ENCODE results near the gene ITLN1.

Gene ITLN1

DNA sequence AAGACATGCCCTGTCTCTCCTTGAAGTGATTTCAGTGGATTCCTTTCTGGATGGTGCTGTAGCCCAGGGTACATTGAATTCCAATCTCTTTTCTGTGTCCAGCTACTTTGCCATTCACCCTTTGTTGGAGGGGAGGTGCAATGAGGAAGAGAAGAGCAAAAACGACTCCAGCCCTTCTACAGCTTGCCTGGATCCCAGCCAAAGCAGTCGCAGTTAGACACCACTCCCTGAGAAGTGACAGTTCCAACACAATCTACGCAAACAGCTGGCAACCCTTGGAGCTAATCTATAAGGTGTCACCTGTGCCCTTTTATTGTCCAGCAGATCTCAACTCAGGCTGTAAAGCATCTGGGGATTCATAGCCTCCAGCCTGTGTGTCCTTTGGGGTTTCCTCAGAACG, 26.9 kb downstream of the ITLN1 start:
- no peak for DNase-seq (ENCODE audit: low spot score)

DNA sequence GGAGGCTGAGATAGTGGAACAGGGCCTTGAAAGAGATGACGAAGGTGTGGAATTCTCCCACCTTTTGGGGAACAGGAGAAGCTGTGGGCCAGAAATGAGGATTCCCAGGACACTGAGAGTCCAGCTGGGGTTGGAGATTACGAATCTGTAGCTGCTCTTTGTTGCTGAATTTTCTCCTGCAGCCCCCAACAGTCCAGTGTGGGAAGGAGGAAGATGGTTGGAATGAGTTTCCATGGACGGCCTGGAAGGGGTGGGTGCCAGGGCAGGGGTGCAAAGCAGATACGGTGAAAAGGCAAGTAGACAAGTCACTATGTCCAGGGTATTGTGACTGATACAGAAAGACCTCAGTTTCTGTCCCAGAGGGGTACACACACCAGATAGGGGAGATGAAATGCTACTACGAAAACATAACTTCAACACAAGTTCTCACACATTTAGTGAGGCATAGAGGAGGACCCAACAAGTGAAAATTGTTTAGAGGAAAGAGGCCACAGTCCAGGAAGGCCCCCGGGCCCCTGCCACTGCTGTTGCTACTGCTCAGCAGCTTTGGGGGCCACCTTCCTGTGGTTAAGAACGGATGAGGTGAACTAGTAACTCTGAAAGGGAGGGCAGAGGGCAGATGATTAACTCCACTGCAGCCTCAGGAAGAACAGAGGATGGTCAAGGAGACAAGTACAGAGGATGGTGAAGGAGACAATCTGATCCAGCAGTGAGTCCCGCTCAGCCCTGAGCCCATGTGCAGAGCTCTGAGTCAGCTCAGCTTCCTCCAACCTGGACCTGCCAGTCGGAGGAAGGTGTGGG, 29.6 kb downstream of the ITLN1 start:
- no peak for DNase-seq (ENCODE audit: low spot score)

DNA sequence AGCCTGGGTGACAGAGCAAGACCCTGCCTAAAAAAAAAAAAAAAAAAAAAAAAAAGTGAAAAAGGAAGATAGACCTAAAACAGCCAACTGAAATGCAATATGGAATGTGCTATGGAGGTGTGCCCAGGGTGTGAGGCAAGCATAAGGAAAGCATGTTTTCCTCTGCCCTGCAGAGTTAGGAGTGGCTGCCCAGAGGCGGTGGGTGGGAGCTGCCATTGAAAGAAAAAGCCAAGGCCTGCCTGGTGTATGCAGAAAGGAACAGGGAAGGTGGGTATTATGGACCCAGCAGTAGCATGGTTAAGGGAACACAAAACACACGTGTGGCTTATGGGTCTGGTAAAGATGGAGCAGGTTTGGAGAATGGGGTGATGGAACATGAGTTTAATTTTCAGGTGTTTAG, 31.2 kb downstream of the ITLN1 start:
- DNase-seq (ENCODE audit: low spot score), result no peak

DNA sequence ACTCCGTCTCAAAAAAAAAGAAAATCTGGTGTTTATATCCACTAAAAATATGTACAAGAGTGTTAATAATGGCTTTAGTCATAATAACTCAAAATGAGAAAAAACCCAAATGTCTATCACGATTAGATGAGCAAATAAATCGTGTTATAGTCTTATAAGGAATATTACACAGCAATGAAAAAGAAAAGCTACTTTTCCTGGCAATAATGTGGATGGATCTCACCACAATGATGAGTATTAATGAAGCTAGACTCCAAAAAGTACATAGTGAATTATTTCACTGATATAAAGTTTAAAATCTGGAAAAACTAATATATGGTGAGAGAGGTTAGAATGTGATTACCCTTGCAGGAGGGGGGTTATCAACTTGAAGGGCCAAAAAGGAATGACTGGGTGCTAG, 32.0 kb downstream of the ITLN1 start:
- DNase-seq (ENCODE audit: low spot score), result no peak

DNA sequence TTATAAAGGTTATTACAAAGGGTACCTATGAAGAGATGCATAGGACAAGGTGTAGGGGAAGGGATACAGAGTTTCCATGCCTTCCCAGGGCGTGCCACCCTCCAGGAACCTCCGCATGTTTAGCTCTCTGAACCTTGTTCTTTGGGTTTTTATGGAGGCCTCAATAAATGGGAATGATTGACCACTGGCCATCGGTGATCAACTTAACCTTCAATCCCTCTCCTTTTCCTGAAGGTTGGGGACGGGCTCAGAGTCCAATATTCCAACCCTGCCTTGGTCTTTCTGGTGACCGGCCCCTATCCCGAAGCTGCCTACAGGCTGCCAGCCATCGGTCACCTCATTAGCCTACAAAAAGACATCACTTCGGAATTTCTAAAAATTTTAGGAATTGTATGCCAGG, 34.0 kb downstream of the ITLN1 start:
- no peak for DNase-seq (ENCODE audit: low spot score)

DNA sequence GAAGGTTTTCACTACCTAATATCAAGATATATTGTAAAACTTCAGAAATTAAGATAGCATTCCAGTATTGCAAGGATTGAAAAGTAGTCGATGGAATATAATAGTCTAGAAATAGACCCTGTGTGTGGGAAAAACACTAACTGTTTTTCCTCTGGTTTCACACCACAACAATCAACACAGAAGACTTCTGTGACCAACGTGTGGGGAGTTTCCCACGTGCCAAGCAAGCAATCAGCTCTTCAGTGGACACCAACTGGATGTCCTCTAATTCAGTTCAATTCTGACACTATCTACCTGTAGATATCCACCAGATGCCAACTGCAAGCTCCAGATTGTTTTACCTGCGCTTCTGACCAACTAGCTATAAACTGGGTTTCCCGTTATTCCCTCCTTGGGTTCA, 34.4 kb downstream of the ITLN1 start:
- DNase-seq (ENCODE audit: low spot score), result no peak

DNA sequence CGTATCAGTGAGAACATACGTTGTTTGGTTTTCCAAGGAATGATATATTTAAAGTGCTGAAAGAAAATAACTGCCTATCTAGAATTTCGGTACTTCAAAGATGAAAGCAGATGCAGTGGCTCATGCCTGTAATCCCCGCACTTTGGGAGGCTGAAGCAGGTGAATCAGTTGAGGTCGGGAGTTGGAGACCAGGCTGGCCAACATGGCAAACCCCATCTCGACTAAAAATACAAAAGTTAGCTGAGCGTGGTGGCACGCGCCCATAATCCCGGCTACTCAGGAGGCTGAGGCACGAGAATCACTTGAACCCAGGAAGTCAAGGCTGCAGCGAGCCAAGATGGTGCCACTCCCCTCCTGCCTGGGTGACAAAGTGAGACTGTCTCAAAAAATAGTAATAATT, 38.7 kb downstream of the ITLN1 start:
- no peak for DNase-seq (ENCODE audit: low spot score)

DNA sequence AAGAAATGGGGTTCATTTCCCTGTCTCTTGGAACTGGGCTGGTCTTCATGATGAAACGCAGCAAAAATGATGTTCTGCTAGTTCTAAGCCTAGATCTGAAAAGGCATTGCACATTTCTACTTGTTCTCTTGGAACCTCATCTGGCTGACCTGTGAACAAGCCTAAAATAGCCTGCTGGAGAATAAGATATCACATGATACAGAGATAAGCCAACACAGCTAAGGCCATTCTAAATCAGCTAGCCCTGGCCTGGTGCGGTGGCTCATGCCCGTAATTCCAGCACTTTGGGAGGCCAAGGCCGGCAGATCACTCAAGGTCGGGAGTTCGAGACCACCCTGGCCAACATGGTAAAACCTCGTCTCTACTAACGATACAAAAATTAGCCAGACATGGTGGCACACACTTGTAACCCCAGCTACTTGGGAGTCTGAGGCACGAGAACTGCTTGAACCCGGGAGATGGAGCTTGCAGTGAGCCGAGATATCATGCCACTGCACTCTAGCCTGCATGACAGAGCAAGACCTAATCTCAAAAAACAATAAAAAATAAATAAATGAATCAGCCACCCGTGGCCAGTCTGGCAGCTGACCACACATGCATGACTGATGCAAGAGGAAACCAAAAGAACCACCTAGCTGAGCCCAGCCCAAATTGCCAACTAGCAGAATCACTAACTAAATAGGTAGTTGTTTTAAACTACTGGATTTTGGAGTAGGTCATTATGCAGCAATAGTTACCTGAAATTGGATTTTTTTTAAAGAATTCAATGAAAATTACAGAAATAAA, 40.3 kb downstream of the ITLN1 start:
- no peak for DNase-seq (ENCODE audit: low spot score)

DNA sequence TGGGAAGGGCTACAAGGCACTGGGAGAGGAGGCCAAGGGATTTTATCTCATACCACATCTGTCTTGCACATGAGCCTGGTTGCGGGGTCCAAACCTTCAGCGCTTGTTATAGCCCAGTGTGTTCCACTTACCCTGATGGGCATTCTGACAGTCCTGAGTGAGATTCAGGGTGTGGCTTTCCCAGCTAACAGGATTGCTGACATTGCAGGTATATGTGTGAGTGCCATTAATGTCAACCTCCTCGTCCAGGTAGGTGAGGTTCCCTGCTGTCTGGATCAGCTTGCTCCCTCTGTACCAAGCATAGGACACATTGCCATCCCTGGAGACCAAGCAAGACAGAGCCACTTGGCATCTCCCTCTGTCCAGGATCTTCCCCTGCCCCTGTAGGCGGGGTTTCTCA, 43.9 kb downstream of the ITLN1 start:
- no peak for DNase-seq (ENCODE audit: low spot score)

DNA sequence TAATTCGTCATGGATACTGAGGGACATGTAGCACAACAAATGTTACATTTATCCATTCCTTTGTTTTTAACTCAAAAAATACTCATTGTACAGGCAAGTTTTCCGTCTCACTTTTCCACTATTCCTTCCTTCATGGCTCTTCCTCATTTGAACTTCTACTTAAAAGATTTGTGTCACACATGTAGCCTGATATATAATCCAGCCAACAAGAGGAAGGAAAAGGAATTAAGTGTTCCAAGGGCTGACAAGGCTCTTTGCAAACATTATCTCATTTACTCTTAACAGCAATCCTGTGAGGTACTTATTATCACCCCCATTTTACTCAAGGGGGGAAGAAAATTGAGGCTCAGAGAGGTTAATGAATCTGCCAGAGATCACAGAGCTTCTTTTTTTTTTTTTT, 45.2 kb downstream of the ITLN1 start:
- DNase-seq (ENCODE audit: low spot score), result no peak

DNA sequence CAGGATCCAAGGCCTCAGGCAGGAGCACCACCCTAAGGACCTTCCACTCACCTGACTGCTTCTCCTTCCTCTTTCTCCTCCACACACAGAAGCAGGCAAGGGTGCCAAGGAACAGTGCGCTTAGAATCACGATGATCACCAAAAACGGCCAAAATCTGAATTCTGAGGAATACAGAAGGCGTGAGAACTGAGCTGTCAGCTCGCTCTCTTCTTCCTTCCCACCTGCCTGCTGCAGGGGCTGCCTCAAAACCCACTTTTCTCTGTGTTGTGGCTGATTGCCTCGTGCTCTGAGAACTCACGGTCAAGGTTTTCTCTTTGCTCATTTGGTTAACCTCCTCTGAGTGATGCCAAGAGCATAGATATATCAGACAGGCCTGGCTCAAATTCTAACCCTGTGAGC, 46.1 kb downstream of the ITLN1 start:
- no peak for DNase-seq (ENCODE audit: low spot score)

DNA sequence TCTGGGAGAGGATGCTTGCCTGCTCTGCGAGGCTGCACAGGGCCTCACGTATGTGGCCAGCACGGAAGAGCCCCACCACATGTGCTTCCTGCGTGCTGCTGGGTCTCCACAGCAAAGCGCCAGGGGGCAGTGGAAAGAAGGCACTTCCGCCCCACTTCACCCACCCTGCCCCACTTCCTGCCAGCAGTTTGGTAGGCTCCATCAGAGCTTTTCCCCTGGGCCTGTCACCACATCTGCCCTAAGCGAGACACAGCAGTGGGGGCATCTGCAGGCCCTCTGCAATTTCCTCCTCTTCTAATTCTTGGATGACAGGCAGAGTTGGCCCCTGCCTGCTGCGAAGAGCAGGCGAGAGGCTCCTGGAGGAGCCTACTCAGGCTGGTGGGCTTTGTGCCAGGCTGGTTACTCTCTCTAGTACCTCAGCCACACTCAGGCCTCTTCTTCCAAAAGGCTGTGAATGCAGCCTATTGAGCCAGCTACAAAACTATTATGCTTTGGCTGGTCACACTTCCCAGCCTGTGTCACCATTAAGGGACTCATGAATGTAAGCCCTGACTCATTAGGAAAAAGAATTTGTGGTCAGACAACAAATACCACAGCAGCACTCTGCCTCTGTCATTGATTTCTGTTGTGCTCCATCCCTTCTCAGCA, 47.3 kb downstream of the ITLN1 start:
- peak; percentile 70 for DNase-seq (ENCODE audit: low spot score)

DNA sequence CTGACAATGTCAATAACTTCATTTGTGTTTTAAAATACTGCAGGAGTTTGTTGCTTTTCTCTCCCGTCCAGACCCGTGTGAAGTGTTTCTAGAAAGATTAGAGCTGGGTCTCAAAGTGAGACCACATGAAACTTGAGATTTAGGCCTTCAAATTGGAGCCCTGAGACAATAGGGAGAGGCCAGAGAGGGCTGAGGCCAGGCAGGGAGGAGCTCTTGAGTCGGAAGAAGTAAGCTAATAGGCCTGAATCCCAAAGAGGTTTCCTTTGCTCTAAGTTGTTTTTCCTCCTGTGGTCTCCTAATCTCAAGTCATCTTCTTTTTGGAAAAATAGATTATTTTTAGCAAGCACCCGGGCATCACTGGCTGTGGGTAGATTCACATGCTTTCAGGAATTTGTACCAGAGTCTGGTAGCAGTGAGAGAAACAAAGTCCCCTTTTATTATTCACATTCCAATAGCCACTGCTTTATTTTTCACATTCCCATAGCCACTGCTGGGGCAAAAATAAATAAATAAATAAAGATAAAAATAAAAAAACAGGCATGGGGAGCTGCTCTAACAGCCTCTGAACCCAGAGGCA, 47.9 kb downstream of the ITLN1 start:
- DNase-seq (ENCODE audit: low spot score), result peak; percentile 79

DNA sequence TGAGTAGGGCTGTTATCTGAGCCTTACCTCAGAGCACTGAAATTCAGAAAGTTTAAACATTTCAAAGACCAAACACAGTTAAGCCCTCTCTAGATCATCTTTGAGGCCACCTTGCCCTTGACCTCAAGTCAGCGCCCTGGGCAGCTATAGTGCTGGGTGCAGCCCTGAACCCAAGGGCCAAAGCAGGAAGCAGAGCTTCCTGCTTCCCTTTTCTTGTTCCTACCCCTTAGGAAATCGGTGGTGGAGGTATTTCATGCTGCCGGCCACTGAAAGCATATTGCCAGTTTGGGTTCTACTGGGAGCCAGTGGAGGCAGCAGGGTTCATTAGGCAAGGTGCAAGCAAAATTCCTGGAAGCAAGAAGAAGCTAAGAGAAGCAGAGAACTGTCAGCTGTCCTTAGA, 48.4 kb downstream of the ITLN1 start:
- DNase-seq (ENCODE audit: low spot score), result no peak

DNA sequence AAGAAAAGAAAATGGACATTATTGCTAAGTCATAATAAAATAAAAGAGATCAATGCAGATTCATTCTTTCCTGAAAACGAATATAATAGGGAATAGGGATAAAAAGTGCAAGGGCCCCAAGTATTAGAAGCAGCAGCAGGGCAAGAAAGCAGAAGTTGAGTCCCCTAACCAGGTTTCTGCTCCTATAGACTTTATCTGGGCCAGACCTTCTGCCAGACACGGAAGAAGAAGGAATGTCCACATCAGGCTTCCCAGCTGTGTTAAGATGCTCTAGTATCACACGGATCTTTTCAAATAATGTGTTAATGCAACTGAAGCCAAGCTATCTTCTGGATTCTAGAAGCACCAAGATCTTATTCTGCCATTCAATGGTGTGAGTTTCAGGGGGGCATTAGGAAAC, 49.2 kb downstream of the ITLN1 start:
- DNase-seq (ENCODE audit: low spot score), result no peak

DNA sequence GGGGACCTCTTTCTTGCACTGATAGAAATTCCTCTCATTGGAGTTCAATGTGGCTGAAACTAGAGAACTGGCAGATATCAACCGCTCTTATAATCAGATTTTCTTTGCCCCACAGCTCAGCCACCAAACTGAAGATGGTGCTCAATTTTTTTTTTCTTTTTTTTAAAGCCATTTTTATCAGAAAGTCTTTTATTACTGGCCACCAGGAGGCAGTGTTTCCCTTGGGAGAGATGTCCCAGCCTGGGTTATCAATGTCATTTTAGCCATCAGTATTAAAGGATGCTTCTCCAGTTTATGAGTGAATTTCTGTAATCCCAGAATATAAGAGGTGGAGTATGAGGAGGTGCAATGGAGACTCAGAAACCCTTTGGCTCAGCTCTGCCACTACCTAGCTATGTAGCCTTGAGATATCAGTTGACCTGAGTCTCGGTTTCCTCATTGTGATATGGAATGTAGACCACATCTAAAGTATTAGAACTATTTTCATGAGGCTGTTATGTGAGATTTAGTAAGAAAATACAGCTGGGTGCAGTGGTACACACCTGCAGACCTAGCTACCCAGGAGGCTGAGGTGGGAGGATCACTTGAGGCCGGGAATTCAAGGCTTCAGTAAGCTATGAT, 49.9 kb downstream of the ITLN1 start:
- peak; percentile 58 for DNase-seq (ENCODE audit: low spot score)

DNA sequence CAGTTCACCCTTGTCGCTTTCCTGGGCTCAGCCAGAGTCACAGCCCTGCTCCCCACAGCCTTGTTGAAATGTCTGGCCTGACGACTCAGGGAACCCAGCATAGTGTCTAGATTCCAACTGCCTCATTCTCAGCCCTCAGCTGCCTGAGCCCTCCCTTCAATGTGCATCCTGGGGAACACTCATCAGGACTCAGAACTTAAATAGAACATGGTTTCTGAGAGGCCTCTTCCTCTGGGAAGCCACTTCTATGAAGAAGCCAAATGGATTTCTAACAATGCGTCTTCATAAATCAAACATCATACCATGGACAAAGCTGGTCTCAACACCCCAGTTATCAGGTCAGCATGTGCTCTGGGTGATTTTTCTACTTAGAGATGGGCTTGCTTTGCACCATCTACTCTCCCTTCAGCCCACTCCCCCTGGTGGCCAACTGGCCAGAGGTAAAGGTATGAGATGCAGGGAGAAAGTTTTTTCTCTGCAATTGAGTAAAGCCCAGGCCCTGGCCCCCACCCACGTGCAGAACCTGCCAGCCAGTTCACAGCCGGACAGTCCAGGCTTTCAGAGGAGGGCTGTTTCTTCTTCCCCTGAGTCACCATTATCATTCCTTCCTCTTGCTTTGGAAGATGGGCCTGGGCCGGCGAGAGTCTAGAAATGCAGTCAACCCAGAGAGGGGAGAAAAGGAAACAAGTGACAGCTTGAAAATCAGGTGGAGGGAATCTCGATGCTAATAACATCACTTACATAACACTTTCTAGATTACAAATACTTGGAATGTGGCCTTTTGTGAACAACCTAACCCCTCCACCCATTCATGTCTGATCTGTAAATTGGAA, 54.4 kb downstream of the ITLN1 start:
- peak; percentile 68 for DNase-seq (ENCODE audit: low spot score)

DNA sequence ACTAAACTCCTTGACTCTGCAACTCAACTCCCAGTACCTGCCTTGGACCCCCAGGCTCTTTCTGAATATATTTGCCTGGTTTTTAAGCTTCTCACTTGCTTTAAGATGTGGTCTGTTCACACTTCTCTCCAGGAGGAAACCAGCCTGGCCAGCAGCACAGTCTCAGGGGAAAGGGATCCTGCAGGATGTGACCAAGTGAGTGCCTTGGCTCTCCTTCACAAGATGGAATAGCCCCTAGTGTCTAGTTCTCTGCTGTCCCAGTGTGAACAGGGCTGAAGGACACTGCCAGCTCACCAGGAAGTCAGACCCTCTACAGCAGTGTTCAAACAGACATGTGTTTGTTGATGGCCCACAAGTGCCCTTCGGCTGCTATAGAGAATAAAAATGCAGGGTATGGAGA, 55.2 kb downstream of the ITLN1 start:
- DNase-seq (ENCODE audit: low spot score), result no peak

DNA sequence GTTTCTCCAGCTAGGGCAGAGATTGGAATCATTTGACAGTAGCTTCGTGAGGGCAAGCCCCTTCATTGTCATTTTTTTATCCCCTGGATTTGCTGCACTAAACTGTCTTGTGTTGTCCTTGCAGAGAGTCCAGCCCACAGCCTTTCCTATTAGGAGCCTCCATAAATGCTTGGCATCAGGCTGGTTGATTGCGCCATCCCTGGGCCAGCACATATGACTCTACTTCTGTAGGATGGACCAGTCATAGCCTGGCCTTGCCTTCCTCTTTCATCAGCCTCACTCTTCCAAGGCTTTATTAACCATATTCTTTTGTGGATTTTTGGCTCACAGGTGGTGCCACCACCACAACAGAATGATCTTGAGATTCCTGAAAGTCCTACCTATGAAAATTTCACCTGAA, 57.6 kb downstream of the ITLN1 start:
- DNase-seq (ENCODE audit: low spot score), result no peak

DNA sequence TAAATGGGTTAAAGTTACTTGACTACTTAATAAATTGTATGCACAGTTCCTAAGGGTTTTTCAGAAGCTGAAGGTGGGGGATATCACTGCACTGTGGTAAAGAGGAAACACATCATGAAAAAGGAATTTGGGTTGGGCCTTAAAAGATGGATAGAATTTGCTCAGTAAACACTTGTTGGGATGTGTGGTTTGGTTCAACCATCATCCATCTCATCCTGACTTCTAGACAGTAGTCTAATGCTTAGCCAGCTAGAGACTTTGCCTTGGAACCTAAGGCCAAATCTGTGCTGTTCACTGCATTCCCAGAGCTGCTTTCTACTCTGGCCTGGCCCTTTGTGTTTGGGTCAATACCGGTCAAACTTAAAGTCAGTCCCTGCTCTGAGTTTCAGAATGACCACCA, 58.4 kb downstream of the ITLN1 start:
- DNase-seq (ENCODE audit: low spot score), result no peak

Data from COLO829 (cell line).